Gastrocnemius medialis (tissue), 4 donors: ENCODE data around the gene DSP. TPM values are rescaled to one million over a fixed set of nuclear protein-coding genes. Genes with fewer than 3 reads are reported as not detected.

Source experiments
- ATAC-seq, 2 donors: fragments of 150-250 bp; one replicate each; pipeline ENCODE4 v1.9.1; 2016
- DNase-seq, 2 donors: peaks; one replicate each; pipeline ENCODE4 v3.0.0-alpha.2; 2019
- H3K27ac ChIP-seq, 4 donors: fragments of 200-600 bp; sonication (generic); 1 replicate in 1 of 4; 2 replicates in 3 of 4; pipeline ENCODE4 v1.5.1; 2016 to 2018; ENCODE audit warnings: mild to moderate bottlenecking in 2 of 4, moderate library complexity in 1 of 4
- H3K27me3 ChIP-seq, 3 donors: fragments of 200-600 bp; sonication (generic) in 2 of 3; 1 replicate in 1 of 3; 2 replicates in 2 of 3; pipeline versions ENCODE4 v1.5.1 to v1.6.0; 2016 to 2019; ENCODE audit warnings: mild to moderate bottlenecking in 1 of 3, moderate library complexity in 1 of 3
- H3K36me3 ChIP-seq, 2 donors: fragments of 200-600 bp; sonication (generic) in 1 of 2; one replicate each; pipeline ENCODE4 v1.5.1; 2017 to 2018
- H3K4me1 ChIP-seq, 2 donors: fragments of 200-600 bp; sonication (generic) in 1 of 2; one replicate each; pipeline ENCODE4 v1.5.1; 2016 to 2017; ENCODE audit warnings: mild to moderate bottlenecking in 2 of 2
- H3K4me3 ChIP-seq, 4 donors: fragments of 200-600 bp; sonication (generic) in 3 of 4; 1 replicate in 1 of 4; 2 replicates in 3 of 4; pipeline ENCODE4 v1.5.1; 2016 to 2019; ENCODE audit warnings: mild to moderate bottlenecking in 2 of 4
- H3K9me3 ChIP-seq, 3 donors: fragments of 200-600 bp; sonication (generic) in 2 of 3; 1 replicate in 1 of 3; 2 replicates in 2 of 3; pipeline ENCODE4 v1.5.1; 2016 to 2019
- POLR2A ChIP-seq, 2 donors: fragments of 450-650 bp; IDR thresholded peaks; one replicate each; pipeline ENCODE4 v1.6.1; 2017; ENCODE audit warnings: antibody characterized with exemption in 2 of 2, mild to moderate bottlenecking in 2 of 2, moderate library complexity in 2 of 2
- in situ Hi-C, 4 donors: fragments of 200-750 bp; cut with MboI; loops; one replicate each; pipeline versions ENCODE4 v1.15.0 to v1.8.0; 2017; ENCODE audit warnings: low sequenced_read_pairs in 4 of 4
- intact Hi-C: fragments of 100-400 bp; cut with DNase I; formaldehyde crosslinking; loops from one replicate; pipeline ENCODE4 v1.15.1; 2023; ENCODE audit warnings: low total_unique reads
- total RNA-seq, 4 donors: library from RNA; depleted of rRNA; stranded (reverse); fragments of >200 nt; gene quantifications; one replicate each; pipeline versions ENCODE4 v1.1.0 to v1.2.3, GENCODE V29; 2016
- TF ChIP-seq, protein P1 (sequence below), 5 experiments: fragments of 450-650 bp in 3 of 5; fragments of 200-600 bp in 2 of 5; sonication (generic) in 2 of 5; IDR thresholded peaks in 4 of 5; conservative IDR thresholded peaks in 1 of 5; 1 replicate in 4 of 5; 2 replicates in 1 of 5; pipeline ENCODE4 v1.5.1; 2016 to 2019; ENCODE audit warnings: antibody characterized with exemption in 5 of 5, mild to moderate bottlenecking in 3 of 5, moderate library complexity in 3 of 5

DSP gene
- total RNA-seq, 4 donors from 2014 or later, result 0.31 to 1.1 (median 0.65) TPM

DNA sequence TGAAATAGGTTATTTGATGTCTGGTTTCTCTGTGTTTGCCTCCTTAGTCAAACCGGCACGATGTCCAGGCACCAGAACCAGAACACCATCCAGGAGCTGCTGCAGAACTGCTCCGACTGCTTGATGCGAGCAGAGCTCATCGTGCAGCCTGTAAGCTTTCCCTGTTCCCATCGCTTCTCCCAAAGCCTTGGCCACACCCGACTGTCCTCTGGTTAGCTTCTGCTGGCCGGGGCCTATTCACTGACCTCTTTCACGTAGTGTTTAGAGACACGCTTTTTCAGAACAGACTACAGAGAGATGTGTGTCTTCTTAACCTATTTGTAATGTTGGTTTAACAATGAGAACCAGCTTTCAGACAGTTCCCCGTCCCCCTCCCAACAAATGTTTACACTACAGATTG is 14.2 kb downstream of the DSP start:
- no peak for TF ChIP-seq POLR2A (IDR thresholded peaks at IDR 0.05)
- TF ChIP-seq, protein P1, sequence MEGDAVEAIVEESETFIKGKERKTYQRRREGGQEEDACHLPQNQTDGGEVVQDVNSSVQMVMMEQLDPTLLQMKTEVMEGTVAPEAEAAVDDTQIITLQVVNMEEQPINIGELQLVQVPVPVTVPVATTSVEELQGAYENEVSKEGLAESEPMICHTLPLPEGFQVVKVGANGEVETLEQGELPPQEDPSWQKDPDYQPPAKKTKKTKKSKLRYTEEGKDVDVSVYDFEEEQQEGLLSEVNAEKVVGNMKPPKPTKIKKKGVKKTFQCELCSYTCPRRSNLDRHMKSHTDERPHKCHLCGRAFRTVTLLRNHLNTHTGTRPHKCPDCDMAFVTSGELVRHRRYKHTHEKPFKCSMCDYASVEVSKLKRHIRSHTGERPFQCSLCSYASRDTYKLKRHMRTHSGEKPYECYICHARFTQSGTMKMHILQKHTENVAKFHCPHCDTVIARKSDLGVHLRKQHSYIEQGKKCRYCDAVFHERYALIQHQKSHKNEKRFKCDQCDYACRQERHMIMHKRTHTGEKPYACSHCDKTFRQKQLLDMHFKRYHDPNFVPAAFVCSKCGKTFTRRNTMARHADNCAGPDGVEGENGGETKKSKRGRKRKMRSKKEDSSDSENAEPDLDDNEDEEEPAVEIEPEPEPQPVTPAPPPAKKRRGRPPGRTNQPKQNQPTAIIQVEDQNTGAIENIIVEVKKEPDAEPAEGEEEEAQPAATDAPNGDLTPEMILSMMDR (IDR thresholded peaks at IDR 0.05 in 4 of 5, conservative IDR thresholded peaks at IDR 0.05 in 1 of 5), result no peak
- no peak for DNase-seq
- Histone ChIP-seq H3K27ac (no peak overlapping the region), H3K36me3 (no peaks in the 10 kb centered on the region), H3K4me3 (no peak overlapping the region), H3K4me1 (no peaks in the 10 kb centered on the region), H3K9me3 (no peaks in the 10 kb centered on the region), H3K27me3 (peaks cover 0 to 5% (median 2%) of the 10 kb centered on the region in 3 donors)
- intact Hi-C loops (no loop called here), in situ Hi-C loops (no loop called here)
- no peak for ATAC-seq

DNA sequence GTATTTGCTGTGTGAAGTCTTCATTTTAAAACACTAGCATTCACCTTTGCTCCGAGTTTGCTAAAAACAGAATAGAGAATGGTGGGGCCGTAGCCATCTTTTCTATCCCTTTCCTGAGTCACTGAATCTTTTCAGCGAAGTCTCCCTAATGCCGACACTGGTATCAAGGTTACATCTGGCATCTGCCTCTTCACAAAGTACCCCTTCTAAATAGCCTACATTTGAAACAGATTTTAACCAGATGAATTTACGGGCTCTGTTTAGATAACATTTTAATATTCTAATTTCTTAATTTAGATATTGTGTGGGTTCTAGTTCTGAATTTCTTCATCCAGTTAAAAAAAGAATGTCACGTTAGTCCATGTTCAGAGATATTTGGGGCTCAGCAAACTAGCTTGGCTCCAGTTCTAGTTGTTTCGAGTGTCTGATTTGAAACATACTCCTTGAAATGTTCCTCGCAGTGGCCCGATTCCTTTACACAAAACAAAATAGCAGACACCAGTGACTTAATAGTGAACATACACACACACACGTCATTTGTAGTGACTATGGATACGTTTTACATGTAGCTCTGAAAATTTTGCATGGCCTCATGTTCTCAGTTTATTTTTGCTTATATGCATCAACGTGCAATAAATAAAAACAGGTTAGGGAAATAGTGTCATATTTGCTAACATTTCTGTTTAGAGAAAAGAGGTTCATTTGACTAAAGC is 15.1 kb downstream of the DSP start:
- H3K27ac ChIP-seq, result no peak overlapping the region
- in situ Hi-C loops, result no loop called here
- H3K27me3 ChIP-seq, result peaks cover 0 to 2% (median 0%) of the 10 kb centered on the region in 3 donors
- no peaks in the 10 kb centered on the region for H3K4me1 ChIP-seq
- H3K9me3 ChIP-seq, result no peaks in the 10 kb centered on the region
- intact Hi-C loops, result no loop called here
- no peak for TF ChIP-seq POLR2A (IDR thresholded peaks at IDR 0.05)
- TF ChIP-seq, protein P1 (IDR thresholded peaks at IDR 0.05 in 4 of 5, conservative IDR thresholded peaks at IDR 0.05 in 1 of 5), result no peak
- no peaks in the 10 kb centered on the region for H3K36me3 ChIP-seq
- H3K4me3 ChIP-seq, result no peak overlapping the region
- no peak for ATAC-seq
- DNase-seq, result no peak

DNA sequence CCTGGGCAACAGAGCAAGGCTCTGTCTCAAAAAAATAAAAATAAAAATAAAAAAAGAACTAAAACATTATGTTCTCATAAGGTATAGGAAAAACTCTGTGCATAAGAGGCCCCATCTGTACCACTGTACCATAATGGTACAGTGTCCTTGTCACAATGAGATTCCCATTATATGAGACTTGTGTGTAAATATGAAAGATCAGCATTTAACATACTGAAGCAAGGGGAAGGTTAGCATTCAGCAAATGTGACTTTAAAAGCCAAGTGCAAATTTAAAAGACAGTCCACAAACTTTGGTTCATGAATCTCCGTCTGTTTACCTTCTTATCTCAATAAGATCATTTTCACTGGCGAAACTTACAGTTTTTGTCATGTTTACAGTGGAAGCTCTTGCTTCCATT is 16.2 kb downstream of the DSP start:
- in situ Hi-C loops, result no loop called here
- no peaks in the 10 kb centered on the region for H3K36me3 ChIP-seq
- no peaks in the 10 kb centered on the region for H3K4me1 ChIP-seq
- no peak overlapping the region for H3K4me3 ChIP-seq
- H3K27ac ChIP-seq, result no peak overlapping the region
- peaks cover 0 to 4% (median 2%) of the 10 kb centered on the region in 3 donors for H3K27me3 ChIP-seq
- intact Hi-C loops, result no loop called here
- H3K9me3 ChIP-seq, result no peaks in the 10 kb centered on the region
- TF ChIP-seq POLR2A (IDR thresholded peaks at IDR 0.05), result no peak
- TF ChIP-seq, protein P1 (IDR thresholded peaks at IDR 0.05 in 4 of 5, conservative IDR thresholded peaks at IDR 0.05 in 1 of 5), result no peak
- ATAC-seq (no peak), DNase-seq (no peak)

DNA sequence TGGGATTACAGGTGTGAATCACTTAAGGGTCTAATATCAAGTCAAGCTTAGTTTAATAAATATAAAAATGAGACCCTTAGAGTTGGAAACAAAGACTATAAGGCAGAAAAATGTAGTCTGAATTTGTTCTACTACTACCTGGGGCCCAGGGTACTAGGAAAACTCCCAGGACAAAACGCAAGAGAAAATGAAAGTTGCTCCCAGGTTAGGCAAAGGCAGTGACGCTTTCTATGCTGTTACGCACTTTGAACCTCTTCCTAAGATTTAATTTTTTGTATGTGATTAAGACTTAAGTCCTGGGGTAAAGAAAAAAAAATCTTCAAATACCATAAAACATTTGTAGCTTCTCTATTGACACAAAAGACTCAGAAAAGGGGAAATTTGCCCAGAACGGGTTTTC is 17.3 kb downstream of the DSP start:
- Histone ChIP-seq H3K27ac (no peak overlapping the region), H3K9me3 (no peaks in the 10 kb centered on the region), H3K4me1 (no peaks in the 10 kb centered on the region), H3K36me3 (no peaks in the 10 kb centered on the region), H3K4me3 (no peak overlapping the region), H3K27me3 (peaks cover 0 to 4% (median 2%) of the 10 kb centered on the region in 3 donors)
- DNase-seq, result no peak
- ATAC-seq, result no peak
- in situ Hi-C loops, result no loop called here
- TF ChIP-seq, protein P1 (IDR thresholded peaks at IDR 0.05 in 4 of 5, conservative IDR thresholded peaks at IDR 0.05 in 1 of 5), result no peak
- TF ChIP-seq POLR2A (IDR thresholded peaks at IDR 0.05), result no peak
- intact Hi-C loops, result no loop called here

DNA sequence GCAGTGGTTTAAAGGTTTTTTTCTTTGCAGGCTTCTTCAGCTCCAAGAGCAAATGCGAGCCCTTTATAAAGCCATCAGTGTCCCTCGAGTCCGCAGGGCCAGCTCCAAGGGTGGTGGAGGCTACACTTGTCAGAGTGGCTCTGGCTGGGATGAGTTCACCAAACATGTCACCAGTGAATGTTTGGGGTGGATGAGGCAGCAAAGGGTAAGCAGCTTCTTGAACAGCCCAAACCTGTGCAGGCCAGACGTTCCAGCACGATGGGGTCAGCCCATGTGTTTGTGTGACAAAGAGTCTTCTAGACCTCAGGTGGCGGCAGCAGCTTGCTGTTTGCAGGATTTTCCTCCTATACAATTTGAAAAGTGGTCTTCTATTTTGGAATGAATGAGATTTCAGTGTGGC is 17.7 kb downstream of the DSP start:
- Histone ChIP-seq H3K9me3 (no peaks in the 10 kb centered on the region), H3K4me3 (no peak overlapping the region), H3K4me1 (no peaks in the 10 kb centered on the region), H3K27ac (no peak overlapping the region), H3K27me3 (peaks cover 0 to 5% (median 4%) of the 10 kb centered on the region in 3 donors), H3K36me3 (no peaks in the 10 kb centered on the region)
- no peak for DNase-seq
- TF ChIP-seq, protein P1 (IDR thresholded peaks at IDR 0.05 in 4 of 5, conservative IDR thresholded peaks at IDR 0.05 in 1 of 5), result no peak
- TF ChIP-seq POLR2A (IDR thresholded peaks at IDR 0.05), result no peak
- intact Hi-C loops (no loop called here), in situ Hi-C loops (no loop called here)
- ATAC-seq, result no peak
